Nephron (organoid): Measurements from ENCODE around the gene PHLPP1.

Source experiments
- H3K27ac Mint-ChIP-seq, 3 experiments: 2 replicates each; pipeline ENCODE4 v1.8.0; 2020; ENCODE audit warnings: mixed read lengths in 3 of 3, mild to moderate bottlenecking in 2 of 3, moderate library complexity in 1 of 3
- H3K27me3 Mint-ChIP-seq: 2 replicates; pipeline ENCODE4 v1.8.0; 2021; ENCODE audit warnings: low read depth, mild to moderate bottlenecking, moderate library complexity, mixed read lengths
- H3K36me3 Mint-ChIP-seq: 2 replicates; pipeline ENCODE4 v1.8.0; 2020; ENCODE audit warnings: low read depth, mixed read lengths
- H3K4me1 Mint-ChIP-seq: 2 replicates; pipeline ENCODE4 v1.8.0; 2020; ENCODE audit warnings: mixed read lengths
- H3K4me3 Mint-ChIP-seq, 3 experiments: 2 replicates each; pipeline ENCODE4 v1.8.0; 2020; ENCODE audit warnings: mild to moderate bottlenecking in 3 of 3, mixed read lengths in 3 of 3, moderate library complexity in 2 of 3
- H3K9me3 Mint-ChIP-seq: 2 replicates; pipeline ENCODE4 v1.8.0; 2020; ENCODE audit warnings: mixed read lengths
- CTCF ChIP-seq, 3 experiments: fragments of 200-600 bp; sonication (generic); IDR thresholded peaks; one replicate each; pipeline ENCODE4 v1.5.0; 2021; ENCODE audit warnings: antibody characterized with exemption in 3 of 3; ENCODE audit not compliant: unreplicated experiment in 3 of 3

PHLPP1 gene

DNA sequence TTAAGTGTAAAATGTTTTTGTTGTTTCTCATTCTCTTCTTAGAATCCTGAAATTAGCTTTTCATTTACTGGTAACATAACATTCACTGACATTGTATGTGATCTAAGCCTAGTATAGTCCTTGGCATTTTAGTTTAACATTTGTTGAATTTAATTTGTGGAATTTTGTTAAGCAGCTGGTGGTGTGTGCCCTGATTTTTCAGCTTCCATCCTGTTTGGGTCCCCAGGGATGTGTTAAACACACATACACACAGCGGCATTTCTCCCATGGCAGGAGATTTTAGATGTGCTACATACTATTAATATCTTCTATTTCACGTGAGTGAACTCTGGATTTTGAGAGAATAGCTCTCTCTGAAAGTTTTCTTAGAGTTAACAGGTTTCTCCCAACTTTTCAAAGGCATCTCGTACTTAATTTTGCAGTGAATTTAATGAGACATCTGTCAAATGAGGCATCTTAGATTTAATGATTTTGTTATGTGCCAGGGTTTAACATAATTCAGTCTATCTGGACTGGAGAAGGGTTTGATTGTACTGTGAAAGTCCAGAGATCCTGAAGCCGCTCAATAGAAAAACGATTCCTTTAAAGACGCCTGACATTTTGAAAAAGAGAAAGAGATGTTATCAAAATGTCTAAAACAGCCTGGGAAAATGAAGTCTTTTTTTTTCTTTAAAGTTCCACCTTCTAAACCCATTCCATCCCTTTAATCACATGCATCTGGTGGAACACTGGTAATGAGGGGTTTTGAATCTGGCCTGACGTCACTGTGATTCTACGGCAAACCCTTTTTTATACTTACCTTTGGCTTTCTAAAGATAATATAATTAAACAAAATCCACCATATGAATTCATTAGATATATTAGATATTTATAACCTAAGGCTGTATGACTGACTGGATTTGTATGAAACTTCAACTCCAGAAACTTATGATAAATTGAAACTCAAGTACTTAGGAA, 6.8 kb downstream of the PHLPP1 start:
- TF ChIP-seq CTCF (IDR thresholded peaks at IDR 0.05; ENCODE audit: unreplicated experiment in 3 of 3): no peak
- Mint-ChIP-seq H3K9me3 (no peaks in the 10 kb centered on the region), H3K4me3 (peak overlapping the region in 1 of 3 experiments; percentile 52), H3K4me1 (peaks cover 74% of the 10 kb centered on the region), H3K27ac (no peak overlapping the region), H3K27me3 (peaks cover 4% of the 10 kb centered on the region), H3K36me3 (peaks cover 4% of the 10 kb centered on the region)

DNA sequence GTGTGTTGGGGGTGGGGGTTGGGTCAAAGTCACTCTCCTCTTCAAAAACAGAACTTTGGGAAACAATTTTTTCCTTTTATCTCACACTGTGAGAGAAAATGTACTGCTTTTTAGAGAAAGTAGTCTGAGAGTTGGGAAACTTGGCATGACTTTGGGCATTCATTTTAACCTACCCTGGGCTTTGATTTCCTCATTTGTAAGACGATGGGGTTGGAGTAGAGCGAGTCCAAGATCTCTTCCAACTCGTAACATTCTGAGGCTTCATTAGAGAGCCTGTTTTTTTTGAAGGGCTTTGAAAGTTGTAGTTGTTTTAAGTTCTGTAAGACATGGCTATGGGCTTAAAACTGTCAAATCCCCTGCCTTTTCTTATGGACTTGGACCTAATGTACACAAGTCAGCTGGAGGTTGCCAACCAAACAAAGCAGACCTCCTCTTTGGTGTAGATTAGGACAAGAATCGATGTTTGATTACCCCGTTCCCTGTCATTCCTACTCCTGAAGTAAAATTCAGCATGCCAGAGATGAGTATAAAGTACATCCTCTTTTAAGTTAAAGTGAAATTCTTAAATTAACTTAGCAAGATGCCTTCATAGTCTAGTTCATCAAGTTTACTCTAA, 8.4 kb downstream of the PHLPP1 start:
- Mint-ChIP-seq H3K9me3 (no peaks in the 10 kb centered on the region), H3K4me1 (peaks cover 57% of the 10 kb centered on the region), H3K27ac (no peak overlapping the region), H3K27me3 (peaks cover 4% of the 10 kb centered on the region), H3K36me3 (peaks cover 6% of the 10 kb centered on the region), H3K4me3 (no peak overlapping the region)
- TF ChIP-seq CTCF (IDR thresholded peaks at IDR 0.05; ENCODE audit: unreplicated experiment in 3 of 3): no peak

DNA sequence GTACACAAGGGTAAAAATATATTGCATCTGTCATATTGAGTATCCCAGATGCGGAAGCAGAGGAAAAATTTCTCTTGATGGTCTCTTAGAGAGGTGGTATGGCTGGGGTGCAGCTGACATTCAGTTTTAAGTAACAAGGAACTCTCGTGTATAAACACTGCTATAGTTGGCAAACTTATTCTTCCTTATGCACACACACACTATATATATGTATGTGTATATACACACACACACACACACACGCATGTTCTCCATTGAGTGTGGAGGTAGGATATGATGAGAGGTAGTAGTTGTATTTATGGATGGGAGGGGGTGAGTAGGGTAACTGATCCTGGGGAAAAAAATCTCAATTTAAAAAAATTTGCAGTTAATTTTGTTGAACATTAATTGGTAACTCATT, 10.6 kb downstream of the PHLPP1 start:
- no peak for TF ChIP-seq CTCF (IDR thresholded peaks at IDR 0.05; ENCODE audit: unreplicated experiment in 3 of 3)
- Mint-ChIP-seq H3K36me3 (peaks cover 23% of the 10 kb centered on the region), H3K4me1 (peaks cover 36% of the 10 kb centered on the region), H3K27me3 (peaks cover 4% of the 10 kb centered on the region), H3K4me3 (no peak overlapping the region), H3K27ac (peak overlapping the region in 2 of 3 experiments; percentile 3 to 6), H3K9me3 (peaks cover 9% of the 10 kb centered on the region)

DNA sequence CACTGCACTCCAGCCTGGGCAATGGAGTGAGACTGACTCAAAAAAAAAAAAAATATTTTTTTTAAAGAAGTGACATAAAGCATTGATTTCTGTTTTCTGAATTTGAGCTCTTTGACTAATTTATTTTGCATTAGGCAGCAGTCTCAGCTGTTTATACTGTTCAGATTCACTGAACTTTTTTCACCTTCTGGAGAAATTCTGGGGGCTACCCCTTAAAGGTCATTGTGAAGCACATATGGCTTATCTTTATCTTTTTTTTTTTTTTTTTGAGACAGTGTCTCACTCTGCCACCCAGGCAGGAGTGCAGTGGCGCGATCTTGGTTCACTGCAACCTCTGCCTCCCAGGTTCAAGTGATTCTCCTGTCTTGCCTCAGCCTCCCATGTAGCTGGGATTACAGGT, 12.9 kb downstream of the PHLPP1 start:
- no peak for TF ChIP-seq CTCF (IDR thresholded peaks at IDR 0.05; ENCODE audit: unreplicated experiment in 3 of 3)
- peaks cover 4% of the 10 kb centered on the region for H3K27me3 Mint-ChIP-seq
- H3K36me3 Mint-ChIP-seq: peaks cover 41% of the 10 kb centered on the region
- H3K4me1 Mint-ChIP-seq: peaks cover 22% of the 10 kb centered on the region
- H3K27ac Mint-ChIP-seq: no peak overlapping the region
- peaks cover 23% of the 10 kb centered on the region for H3K9me3 Mint-ChIP-seq
- no peak overlapping the region for H3K4me3 Mint-ChIP-seq

- peaks cover 25% of the 10 kb centered on the region for H3K9me3 Mint-ChIP-seq
- TF ChIP-seq CTCF (IDR thresholded peaks at IDR 0.05; ENCODE audit: unreplicated experiment in 3 of 3): no peak
These were observed 14.4 kb downstream of the PHLPP1 start for GRCh38 chr18:62729487-62730386.

More at GRCh38 chr18:62729487-62730386, 14.4 kb downstream of the PHLPP1 start:
- Mint-ChIP-seq H3K4me1 (peaks cover 18% of the 10 kb centered on the region), H3K4me3 (no peak overlapping the region), H3K27me3 (no peaks in the 10 kb centered on the region), H3K36me3 (peaks cover 51% of the 10 kb centered on the region), H3K27ac (no peak overlapping the region)
